ENCODE data around the gene ANKRD10.

Gene ANKRD10

GRCh38 chr13:110914331-110915056, 375 bp downstream of the ANKRD10 start:
- peak; percentile 80 for DNase-seq (ENCODE audit: low read depth)

- no peak for DNase-seq (ENCODE audit: low read depth)
Measured at GRCh38 chr13:110914081-110914330, 863 bp downstream of the ANKRD10 start.

DNA sequence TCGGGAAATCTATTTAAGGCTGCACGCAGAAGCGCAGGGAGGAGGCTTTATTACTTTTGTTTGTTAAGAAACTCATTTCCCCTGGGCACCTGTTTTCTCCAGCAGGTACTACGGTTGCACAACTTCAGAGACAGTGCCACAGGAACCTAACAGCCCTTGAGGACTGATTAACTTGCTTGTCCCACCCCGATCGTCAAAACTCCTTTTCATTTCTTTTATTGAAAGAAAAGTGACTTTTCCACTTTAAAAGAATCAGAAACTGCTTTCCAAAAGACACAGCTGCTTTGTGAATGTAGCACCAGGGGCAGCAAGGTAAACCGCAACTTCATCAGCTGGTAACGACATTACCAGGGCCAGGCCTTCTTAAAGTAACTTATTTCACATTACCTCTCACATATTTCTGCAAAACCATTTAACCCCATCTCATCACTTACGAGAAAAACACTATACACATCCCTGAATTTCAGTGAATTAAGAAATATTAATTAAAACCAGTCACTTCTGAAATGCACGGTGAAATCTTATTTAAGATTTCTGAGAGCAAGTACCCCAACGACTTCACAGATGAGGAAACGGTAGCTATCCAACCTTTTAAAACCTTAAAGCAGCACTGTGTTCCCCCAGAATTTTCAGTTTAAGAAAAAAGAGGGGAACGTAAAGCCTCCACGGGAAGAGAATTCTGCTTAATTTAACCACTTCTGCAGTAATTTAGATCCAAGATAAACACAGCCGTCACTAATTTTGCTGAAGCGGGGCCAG, 1.4 kb downstream of the ANKRD10 start:
- no peak for DNase-seq (ENCODE audit: low read depth)

DNA sequence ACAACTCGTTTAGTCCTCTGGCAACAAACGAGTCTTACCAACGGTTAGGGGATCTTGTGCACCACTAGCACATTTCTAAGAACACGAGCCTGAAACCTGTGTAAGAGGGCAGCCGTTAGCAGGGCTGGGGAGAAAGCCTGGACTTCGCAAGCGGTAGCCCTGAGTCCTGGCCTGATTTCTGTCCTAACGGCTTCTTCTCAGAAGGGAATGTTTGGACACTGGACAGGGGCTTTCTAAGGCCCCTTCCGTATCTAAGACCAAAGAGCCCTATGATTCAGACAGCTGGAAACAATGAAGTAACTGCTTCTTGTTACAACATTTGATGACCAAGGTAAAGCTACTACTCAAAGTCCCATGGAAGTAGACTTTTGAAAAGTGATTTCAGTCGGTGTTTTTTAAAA, 2.2 kb downstream of the ANKRD10 start:
- no peak for DNase-seq (ENCODE audit: low read depth)

DNA sequence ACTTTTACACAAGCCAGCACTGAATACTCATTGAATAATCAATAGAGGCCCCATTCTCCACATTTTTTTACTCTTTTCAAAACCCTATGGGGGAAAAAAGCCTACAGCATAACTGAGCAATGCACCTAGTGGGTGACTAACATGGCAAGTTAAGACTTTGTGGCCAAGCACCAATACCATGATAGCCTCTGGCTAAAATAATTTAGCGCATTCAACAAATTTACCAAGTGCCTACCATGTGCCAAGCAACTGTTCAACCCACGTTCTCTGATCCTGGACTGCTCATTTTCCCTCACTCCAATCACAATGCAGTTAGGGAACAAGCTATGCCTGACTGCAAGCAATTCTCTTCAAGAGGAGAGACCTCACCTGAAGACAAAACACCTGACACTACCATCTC, 3.0 kb downstream of the ANKRD10 start:
- DNase-seq (ENCODE audit: low read depth) = no peak

DNA sequence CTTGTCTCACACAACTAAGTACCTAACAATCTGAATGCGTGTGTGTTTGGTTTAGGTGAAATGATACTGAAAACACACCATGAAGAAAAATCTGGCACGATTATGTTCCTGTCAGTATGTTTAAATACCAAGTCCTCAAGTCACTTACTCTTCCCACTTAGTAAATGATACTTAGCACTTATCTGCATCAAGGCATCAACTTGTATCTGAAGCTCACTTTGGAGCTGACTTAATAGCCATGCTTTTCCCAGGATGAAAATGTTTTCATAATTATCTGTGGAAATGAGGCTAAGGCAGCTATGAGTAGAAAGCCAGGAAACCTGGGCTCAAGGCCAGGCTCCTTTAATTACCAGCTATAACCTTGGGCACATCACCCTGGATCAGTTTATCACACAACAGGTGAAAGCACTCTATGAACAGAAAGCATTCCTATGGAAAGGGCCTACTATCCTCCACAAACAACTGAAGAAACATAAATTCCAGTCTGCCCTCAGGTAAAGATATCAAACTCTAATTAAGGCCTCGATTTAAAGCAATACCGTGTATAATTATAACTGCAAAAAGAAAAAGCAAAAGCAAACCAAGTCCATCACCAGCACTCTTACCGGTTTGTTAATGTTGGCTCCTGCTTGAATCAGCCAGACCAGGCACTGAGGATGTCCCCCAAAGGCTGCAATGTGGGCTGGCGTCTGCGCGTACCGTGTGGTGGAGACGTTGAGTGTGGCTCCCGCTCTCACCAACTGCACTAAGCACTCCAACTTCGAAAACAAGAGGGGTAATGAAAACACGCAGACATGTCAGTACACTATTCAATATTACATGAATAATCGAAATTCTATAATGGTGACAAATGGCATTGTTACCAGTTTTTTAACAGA, 4.6 kb downstream of the ANKRD10 start:
- no peak for DNase-seq (ENCODE audit: low read depth)

DNA sequence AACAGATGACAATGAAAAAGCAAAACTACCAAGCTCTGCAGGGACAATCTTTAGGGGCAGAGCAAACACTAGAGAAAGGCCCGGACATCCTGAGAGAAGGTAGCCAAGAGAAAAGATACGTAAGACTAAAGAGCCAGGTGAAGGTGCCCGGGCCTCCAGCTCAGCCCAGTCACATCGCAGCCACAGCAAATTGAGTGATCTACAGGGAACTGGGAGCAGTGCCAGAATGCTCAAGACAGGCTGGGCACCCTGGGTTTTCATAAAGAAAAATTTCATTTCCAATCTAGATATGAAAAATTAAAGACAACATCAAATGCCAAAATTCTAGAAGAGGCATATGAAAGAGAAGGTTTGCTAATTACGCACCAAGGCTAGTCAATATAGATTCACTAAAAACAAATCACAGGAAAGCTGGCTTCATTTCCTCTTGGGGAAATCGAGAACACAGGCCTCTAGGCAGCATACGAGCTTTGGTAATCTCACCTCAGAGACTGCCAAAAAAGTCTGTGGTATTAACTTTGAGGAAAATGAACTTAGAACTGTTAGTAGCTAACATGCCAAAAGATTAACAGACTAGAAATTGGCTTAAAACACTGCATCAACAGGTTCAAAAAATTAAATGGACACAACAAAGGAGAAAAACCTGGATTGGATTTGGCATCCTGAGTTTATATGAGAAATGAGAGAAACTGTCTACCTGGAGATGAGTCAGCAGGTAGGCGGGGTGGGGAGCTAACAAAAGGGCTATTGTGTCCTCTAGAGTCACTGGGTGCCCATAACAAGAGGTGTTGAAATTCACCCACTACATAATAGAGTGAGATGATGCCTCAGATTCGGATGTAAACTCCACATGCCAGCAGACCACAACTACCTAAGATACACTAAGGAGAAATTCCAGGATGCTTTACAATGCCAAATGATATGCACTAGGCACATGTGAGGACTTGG, 6.6 kb downstream of the ANKRD10 start:
- no peak for DNase-seq (ENCODE audit: low read depth)

- DNase-seq (ENCODE audit: low read depth) = no peak
Measured at GRCh38 chr13:110907301-110907700, 7.6 kb downstream of the ANKRD10 start.

GRCh38 chr13:110904748-110905147, 10.1 kb downstream of the ANKRD10 start:
- no peak for DNase-seq (ENCODE audit: low read depth)

GRCh38 chr13:110902370-110902769, 12.5 kb downstream of the ANKRD10 start:
- no peak for DNase-seq (ENCODE audit: low read depth)

- DNase-seq (ENCODE audit: low read depth) = no peak
Measured at GRCh38 chr13:110897521-110897920, 17.3 kb downstream of the ANKRD10 start.

DNA sequence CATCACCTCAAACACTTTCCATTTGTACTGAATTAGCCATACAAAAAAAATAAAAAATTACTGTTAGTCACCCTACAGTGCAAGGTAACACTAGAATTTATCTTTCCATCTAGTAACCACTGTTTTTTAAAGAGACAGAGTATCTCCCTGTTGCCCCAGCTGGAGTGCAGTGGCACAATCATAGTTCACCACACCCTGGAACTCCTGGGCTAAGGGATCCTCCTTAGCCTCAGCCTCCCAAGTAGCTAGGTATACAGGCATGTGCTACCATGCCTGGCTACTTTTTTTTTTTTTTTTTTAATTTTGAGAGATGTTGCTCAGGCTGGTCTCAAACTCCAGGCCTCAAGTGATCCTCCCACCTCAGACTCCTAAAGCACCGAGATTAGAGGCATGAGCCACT, 17.9 kb downstream of the ANKRD10 start:
- no peak for DNase-seq (ENCODE audit: low read depth)

DNA sequence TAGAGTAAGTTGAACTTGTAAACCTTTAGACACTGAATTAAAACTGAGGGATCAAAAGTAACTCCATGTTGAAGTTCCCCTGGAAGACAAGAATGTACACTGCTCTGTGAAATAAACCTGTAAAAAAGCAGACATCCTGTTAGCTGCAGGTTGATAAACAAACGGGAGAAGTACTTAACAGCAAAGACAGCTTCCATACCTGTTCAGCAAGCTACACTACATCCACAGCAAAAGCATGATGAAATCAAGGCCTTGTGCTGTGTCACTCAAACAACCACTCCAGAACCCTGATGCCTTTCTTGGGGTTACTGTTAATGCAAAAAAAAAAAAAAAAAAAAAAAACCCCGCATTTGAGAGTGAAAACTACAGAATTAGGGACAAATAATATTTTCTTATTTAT, 20.8 kb downstream of the ANKRD10 start:
- DNase-seq (ENCODE audit: low read depth) = no peak

- no peak for DNase-seq (ENCODE audit: low read depth)
Measured at GRCh38 chr13:110893571-110893970, 21.3 kb downstream of the ANKRD10 start.

DNA sequence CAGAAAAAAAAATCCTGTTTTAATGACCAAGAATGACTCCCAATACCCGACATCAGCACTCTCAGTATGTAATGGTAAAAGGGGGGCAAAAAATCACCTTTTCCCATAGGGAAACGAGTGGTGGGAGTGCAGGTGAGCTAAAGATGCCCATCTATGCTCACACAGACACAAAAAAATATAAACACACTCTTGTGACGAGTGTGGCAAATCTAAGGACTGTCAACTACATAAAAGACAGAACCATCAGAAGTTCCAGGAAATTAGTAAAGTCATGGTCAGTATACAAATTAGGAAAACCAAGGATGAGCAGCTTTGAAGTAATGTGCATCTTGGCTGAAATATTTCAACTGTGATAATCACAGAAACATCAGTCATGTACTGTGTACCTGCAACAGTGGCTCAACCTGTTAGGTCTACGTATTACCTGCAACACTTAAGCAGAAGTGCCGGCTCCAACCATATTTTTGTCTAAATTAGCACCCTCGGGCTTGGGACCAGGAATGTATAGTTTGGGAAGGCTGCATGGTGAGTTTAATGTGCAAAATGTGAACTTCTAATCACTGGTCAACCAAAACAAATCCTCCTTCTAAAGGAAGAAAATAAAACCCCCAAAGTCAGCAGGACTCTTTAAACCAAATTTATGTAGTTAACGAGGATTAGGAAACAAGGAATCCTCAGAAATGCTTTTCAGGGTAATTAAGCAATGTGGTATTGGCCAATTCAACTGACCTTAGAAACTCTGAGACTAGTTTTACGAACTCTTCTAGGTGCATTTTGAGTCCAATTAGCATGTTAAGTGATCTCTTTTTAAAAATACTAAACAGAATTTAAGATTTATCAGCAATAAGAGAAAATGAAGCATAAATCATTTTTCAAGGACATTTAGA, 24.3 kb downstream of the ANKRD10 start:
- DNase-seq (ENCODE audit: low read depth) = no peak

- no peak for DNase-seq (ENCODE audit: low read depth)
Measured at GRCh38 chr13:110888390-110888789, 26.5 kb downstream of the ANKRD10 start.

DNA sequence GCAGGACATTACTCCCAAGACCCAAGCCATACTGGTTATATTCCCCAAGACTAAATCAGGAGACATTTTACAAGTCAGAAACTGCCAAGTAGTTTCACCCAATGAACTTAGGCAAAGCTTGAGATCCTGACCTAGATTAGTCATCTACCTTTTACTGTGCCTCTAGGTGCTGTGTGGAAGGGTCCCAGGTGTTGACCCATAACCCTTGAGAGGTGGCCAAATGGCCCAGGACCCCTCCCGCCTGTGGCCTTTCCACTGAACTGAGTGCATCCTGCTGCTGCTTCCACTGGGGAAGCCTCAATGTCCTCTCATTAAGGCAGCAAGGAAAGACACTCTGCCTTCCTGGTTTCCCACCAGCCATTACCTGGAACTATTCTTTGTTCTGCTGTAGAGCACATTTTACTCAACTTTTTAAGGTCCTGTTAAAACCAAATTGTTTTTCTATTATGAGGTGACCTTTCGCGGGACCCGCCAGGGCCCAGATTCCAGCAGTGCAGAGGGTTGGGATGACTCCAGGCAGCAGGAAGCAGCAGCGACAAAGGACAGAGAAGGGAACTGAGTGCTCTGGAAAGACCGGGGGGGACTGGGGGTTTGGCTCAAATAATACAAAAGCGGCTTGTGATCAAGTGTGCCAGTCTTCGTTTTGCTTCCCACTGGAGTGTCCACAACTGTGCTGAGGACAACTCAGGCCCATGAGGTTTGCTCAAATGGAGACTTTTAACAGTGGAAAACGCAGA, 27.1 kb downstream of the ANKRD10 start:
- DNase-seq (ENCODE audit: low read depth) = no peak

GRCh38 chr13:110886870-110887596, 27.8 kb downstream of the ANKRD10 start:
- no peak for DNase-seq (ENCODE audit: low read depth)

Measured in stimulated activated CD8-positive, alpha-beta memory T cell treated with anti-CD3 and anti-CD28 coated beads, Interleukin-4, amount 100 ng/mL, for 24 hours (primary cell).